Dermis microvascular lymphatic vessel endothelial cell (primary cell): Measurements from ENCODE around the gene ACOX3. TPM values are rescaled to one million over a fixed set of nuclear protein-coding genes. Genes with fewer than 3 reads are reported as not detected.

Experiments
- DNase-seq, 2 donors: peaks; one replicate each; pipeline versions ENCODE4 v3.0.0 to v3.0.0-alpha.2; 2010; ENCODE audit warnings: low read depth in 2 of 2
- total RNA-seq: library from RNA; depleted of rRNA; stranded (reverse); fragments of >200 nt; gene quantifications from 2 replicates; pipeline ENCODE4 v1.2.1, GENCODE V29; 2014

Gene ACOX3
- total RNA-seq, 1 donor from 2014 or later, result 19.4 TPM

GRCh38 chr4:8374851-8375649 is 65.5 kb downstream of the ACOX3 start:
- DNase-seq, result no peak

DNA sequence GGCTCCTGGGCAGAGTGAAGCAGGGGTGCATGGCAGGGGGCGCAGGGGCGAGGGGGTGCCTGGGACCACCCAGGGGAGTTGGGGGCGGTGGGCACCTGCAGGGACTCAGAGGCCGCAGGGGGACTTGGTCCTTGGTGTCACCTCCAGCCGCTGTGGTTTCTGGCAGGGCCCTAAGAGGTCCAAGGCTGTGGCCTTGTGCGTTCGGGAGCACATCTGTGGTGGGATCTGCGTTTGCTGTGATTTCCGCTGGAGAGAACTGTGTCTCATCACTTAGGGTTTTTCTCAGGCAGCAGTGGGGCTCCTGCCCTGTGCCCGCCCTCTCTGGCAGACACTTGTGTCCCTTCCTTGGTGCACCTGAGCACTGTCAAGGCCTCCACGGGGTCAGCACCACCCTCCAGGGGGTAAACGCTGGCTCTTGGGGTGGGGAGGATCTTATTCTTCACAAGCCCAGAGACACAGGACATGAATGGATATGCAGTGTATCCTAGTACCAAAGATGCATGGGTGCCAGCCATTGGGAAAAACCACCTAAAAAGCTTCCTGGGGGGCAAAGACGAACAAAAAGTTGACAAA is 66.5 kb downstream of the ACOX3 start:
- no peak for DNase-seq

- no peak for DNase-seq
Observed at GRCh38 chr4:8373270-8373972, 67.1 kb downstream of the ACOX3 start.

DNA sequence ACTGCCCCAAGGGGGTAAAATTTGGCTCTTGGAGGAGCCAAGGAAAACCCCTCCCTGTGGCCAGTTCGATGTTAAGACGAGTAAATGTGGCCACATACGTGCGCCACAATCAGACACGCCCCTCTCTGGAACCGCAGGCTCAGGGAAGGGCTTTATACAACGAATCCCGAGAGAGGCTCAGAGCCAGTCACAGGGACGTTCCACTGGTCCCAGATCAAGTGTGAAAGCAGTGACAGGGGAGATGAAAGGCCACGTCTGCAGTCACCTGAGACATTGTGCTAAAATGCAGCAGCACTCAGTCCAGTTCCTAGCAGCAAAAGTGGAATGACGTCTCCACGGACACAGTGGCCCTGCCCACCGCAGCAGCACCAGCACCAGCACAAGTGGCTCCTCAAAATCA is 68.0 kb downstream of the ACOX3 start:
- no peak for DNase-seq

- no peak for DNase-seq
Observed at GRCh38 chr4:8371596-8371995, 68.9 kb downstream of the ACOX3 start.

DNA sequence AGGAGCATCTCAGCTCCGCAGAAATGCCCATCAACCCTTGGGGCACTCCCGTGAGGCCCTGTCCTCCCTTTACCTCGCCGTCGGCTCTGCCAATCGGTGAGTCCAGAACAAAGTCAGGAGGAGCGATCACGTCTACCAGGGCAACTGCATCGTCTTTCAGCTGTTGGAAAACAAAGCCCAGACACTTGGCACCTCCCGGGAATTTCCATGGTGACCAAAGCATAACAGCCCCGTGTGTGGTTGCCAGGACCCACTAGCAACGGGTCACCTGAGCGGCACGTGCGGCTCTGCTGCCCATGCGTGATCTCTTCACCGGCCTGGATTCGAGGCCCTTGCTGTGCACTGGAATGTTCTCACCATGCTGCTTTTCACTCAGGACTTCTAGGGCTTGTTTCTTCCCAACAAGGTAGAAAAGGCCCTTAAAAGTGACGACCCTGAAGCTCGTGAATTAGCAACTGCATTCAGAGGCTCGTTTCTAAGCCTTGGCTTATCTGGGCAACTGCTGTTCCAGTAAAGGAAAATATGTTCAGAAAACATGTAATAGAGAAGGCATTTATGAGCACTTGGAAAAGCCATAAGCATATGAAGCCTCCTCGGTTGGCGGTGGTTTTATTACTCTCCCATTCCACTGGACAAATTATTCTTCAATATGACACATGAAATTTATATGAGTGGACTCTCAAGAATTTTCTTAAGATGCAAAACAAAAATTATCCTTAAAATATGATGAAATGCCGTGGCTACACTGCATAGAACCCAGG is 69.5 kb downstream of the ACOX3 start:
- DNase-seq, result peak; percentile 12 to 13

DNA sequence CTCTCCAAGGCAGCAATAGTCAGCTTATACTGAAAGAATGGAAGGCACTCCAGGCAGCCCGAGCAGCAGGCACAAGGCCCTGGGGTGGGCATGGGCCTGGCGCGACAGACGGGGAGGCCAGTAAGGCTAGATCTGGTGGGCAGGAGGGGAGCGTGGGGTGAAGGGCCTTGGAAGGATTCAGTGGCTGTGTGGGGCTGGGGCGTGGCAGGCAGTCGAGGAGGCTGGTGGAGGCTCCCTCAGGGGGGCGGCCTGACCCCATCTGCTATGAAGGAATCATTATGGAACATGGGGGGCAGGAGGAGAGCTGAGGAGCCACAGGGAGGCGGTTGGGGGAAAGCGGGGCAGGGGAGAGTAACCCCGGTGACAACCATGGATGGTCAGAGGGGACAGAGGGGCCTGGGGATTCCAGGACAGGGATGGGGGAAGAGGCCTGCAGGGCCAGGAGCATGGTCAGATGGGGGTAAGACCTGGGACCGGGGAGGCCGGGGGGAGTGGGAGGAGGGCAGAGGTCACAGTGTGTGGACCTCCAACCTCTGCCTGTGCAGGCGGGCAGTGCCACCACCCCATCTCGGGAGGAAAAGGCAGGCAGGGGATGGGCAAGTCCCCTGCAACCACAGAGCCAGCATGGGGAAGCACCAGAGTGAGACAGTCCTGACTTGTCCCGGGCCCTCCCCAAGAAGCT is 70.3 kb downstream of the ACOX3 start:
- no peak for DNase-seq

- DNase-seq, result no peak
Observed at GRCh38 chr4:8369426-8370105, 71.0 kb downstream of the ACOX3 start.

GRCh38 chr4:8368998-8369397 is 71.5 kb downstream of the ACOX3 start:
- DNase-seq, result no peak

- DNase-seq, result no peak
Observed at GRCh38 chr4:8368061-8368481, 72.5 kb downstream of the ACOX3 start.

DNA sequence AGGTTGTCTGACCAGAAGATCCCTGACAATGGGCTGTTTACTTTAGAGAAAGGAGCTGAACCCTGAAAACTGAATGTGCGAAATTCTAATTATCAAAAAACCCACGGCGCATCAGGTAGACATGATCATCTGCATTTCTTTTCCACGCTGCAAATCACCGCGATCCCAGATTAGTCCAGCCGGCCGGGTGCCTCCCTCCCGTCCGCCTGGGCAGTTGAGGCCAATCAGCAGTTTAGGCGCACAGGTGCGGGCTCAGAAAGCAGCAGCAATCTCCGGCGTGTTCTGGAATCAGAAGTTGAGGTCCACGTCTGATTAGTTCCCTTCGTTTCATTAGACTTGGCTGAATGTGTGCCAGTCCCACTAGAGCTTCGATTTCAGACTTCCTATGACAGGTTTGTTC is 73.9 kb downstream of the ACOX3 start:
- DNase-seq, result no peak

GRCh38 chr4:8365951-8366350 is 74.6 kb downstream of the ACOX3 start:
- no peak for DNase-seq

- no peak for DNase-seq
Observed at GRCh38 chr4:8365353-8365752, 75.2 kb downstream of the ACOX3 start.

- no peak for DNase-seq
Observed at GRCh38 chr4:8364848-8365350, 75.6 kb downstream of the ACOX3 start.

GRCh38 chr4:8364141-8364540 is 76.4 kb downstream of the ACOX3 start:
- no peak for DNase-seq

DNA sequence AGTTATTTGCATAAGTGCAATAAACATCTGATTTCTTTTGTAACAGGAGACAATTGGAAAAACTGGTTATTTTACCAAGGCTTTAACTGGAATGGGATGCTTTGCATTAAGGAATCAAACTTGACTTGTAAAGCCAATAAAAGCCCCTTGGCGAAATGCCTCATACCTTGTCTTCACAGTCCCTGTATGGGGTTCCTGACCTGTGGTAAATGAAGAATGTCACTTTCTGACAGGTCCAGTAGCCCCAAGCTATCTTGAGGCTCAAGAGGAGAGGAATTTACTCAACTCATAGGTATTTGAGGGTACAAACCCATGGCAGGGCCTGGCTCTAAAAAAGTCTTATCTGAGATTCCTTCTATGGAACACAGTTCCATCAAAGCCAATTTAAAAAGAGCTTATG is 78.0 kb downstream of the ACOX3 start:
- DNase-seq, result no peak

GRCh38 chr4:8359193-8359592 is 81.3 kb downstream of the ACOX3 start:
- DNase-seq, result no peak

DNA sequence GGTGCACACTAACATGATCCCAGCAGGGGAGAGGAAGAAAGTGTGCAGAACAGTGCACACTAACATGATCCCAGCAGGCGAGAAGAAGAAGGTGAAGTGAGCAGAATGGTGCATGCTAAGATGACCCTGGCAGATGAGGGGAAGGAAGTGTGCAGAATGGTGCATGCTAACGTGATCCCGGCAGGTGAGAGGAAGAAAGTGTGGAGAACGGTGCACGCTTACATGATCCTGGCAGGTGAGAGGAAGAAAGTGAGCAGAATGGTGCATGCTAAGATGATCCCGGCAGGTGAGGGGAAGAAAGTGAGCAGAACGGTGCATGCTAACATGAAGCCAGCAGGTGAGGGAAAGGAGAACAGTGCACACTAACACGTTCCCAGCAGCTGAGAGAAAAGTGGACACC is 83.7 kb downstream of the ACOX3 start:
- DNase-seq, result no peak

- DNase-seq, result peak in 1 of 2 donors; percentile 35
Observed at GRCh38 chr4:8355864-8356565, 84.5 kb downstream of the ACOX3 start.

DNA sequence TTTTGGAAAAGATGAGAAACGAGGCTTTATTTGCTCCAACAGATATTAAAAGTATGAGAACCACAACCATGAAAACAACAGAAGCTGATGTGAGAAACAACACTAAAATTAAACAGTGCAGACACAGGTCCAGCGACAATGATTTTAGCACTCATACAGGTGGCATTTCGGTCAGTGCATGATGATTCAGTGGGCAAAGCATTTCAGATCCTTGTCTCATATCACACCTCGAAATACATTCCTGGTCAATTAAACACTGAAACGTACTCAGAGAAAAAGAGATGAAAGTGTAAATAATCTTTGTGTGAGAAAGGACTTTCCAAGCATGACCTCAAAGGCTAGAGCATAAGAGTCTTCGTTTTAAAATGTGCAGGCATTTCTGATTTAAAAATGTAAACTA is 85.2 kb downstream of the ACOX3 start:
- no peak for DNase-seq
